GM21717 (cell line): ENCODE measurements around the gene AP1G2.
A peak's percentile ranks its signal among the peaks of the same experiment; 100 is the strongest.

ENCODE experiments used
- ATAC-seq: cut with Tn5 transposase; IDR thresholded peaks from one replicate; pipeline ENCODE4 v1.9.1; 2021; ENCODE audit warnings: mild to moderate bottlenecking, moderate library complexity; ENCODE audit not compliant: unreplicated experiment

Gene AP1G2

DNA sequence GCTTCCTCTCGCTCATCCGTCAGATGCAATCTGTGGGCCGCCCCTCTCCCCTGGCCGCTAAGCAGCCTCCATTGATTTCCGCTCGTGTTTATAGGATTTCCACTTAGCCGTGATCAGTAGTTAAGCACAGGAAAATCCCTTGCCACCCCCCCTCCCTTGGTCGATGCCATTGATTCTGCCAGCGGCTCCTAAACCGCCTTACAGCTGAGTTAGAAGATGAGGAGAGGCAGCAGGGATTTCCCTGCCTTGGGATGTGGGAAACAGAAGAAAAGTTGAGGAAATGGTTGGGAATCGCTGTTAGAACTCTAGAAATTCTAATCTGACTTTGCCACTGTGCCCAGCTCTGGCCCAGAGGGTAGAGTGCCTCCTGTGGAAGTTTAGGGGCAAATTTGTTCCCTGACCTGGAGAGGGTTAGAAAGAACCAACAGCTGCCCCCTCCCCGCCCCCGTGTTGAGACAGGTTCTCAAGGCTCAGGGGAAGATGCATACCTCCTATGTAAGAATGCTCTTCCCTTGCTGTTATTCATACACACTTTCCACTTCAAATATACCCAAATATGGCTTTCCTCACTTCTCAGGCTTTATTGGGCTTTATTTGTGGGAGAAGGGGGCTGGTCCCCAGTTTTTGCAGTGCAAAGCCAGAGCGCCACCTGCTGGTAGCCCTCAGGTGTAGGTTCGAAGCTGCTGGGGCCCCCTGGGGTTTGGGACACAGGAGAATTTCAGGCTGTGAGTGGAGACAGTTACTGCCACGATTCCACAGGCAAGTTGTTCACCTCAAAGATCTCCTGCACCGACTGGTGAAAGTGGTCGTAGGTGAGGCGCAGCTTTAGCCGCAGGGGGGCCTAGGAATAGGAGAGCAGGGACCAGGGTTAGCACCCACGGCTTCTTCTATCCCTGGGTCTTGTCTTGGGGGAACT is 8.3 kb downstream of the AP1G2 start:
- ATAC-seq, result no peak

- ATAC-seq, result no peak
Measured at GRCh38 chr14:23558346-23559009, 9.1 kb downstream of the AP1G2 start.

DNA sequence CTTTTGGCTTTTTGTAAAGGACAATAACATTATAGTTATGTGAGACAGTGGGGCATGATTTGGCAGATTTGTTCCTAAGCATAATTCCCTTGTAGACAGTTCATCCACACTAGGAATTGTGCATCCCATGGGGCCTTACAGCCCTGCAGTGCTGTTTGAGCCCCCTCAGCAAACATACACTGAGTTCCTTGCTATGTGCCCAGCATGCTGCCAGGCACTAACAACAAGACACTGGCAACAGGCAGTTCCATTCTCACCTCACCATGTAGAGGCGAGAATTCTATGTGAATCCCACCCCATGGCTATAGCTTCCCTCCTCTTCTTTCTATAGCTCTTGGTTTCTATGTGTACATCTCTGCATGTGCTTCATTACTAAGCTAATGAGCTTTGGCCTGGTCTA is 9.6 kb downstream of the AP1G2 start:
- no peak for ATAC-seq

GRCh38 chr14:23557521-23557920 is 10.1 kb downstream of the AP1G2 start:
- ATAC-seq, result no peak

DNA sequence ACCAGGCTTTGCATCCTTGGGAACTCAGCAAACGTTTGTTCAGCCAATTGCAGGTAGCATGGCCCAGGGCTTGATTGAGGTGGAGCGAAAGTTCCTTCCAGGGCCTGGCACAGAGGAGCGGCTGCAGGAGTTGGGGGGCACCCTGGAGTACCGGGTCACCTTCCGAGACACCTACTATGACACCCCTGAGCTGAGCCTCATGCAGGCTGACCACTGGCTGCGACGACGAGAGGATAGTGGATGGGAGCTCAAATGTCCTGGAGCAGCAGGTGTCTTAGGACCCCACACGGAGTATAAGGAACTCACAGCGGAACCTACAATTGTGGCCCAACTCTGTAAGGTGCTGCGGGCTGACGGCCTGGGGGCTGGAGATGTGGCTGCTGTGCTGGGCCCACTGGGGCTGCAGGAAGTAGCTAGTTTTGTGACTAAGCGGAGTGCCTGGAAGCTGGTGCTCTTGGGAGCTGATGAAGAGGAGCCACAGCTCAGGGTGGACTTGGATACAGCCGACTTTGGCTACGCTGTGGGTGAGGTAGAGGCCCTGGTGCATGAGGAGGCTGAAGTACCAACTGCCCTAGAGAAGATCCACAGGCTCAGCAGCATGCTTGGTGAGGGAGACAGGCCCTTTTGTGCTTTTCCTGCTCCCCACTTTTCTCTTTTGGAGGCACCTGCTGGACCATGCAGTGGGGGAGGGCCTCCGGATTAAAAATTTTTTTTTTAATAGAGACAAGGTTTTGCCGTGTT is 10.7 kb downstream of the AP1G2 start:
- ATAC-seq, result no peak

DNA sequence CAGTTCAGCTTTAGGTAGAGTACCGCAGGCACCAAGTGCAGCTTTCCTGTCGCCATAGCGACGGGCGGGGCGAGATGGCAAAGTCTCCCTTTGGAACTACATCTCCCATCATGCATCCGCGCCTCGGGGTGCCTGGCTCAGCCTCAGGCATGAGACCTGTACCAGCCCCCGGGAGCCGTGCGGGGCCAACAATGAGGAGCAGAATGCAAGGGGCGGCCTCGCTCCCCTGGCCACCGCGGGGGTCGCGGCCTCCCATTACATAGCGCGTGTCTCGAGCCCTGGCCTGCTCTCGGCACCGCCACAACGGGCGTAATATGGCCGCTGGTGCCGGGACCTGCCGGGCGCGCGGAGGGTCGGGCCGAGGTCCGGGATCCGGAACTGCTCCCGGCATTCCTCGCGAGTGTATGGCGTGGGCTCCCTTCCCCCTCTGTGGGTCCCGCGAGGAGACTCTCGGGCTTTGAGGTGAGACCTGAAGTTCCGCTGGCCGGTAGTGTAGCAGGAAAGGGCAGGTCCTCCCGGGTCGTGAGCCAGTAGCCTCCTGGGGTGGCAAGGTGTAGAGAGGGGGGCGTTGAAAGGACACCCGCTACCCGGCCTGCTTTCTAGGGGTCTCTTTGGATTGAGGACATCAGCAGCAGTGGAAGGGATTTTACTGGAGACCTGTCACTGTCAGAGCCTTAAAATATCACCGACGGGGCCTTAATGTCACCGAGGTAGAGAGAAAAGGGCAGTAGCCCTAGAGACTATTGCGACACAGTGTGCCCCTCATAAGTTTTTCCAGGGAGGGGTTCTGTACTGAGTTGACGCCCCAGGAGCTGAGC is 11.5 kb downstream of the AP1G2 start, which contains the start of gene THTPA:
TSS of gene THTPA (plus strand) at position 390 of the 818 bp plus-strand sequence. CDS start 487 bp downstream, outside the sequence.
- peak; percentile 68 for ATAC-seq

DNA sequence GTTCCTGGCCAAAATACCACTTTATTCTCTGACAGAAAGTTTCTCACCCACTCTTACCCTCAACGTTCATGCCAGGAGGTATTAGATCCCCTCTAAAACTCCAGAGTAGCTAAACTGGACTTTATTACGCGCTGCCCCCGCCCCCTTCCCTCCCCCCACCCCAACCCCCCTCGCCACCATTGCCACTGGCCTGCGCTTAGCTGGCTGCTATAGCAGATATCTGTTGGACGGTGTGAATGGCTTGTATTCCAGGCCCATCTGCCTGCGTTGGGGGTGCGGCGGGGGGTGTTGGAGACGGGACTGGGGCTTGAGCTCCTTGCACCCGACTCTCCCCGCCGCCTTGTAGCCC is 12.1 kb downstream of the AP1G2 start:
- no peak for ATAC-seq

DNA sequence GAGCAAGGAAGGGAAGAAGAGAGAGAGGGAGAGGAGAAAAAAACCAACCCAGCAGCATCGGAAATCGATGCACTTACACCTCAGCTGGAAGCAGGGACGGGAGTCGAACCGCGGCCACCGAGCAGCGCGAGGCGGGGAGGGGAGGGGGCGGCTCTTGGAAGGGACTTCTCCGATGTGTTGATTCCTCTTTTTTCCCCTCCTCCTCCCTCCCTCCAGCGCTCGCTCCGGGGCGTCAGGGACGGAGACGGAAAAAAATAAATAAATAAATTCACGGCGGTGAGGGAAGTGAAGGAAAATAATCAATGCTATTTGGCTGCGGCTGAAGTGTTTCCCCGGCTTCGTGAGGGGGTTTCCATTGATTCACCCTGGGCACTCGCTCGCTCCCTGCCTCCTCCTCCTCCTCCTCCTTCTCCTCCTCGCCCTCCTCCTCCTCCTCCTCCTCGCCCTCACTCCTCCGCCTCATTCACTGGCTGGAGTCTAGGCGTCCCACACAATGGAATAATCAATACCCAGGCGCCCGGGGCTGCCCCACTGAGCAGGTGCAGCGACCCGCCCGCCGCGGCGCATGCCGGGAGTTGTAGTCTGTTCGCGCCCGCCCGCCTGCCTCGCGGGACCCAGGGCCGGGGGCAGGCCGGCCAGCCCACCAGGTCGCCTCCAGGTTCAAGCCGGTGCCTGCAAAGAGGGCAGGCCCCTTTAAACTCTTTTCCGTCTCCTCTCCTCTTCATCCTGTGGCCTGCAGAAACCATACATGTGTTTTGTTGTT is 16.1 kb downstream of the AP1G2 start, which contains the start of gene ZFHX2:
TSS of gene ZFHX2 (minus strand) at position 500 of the 763 bp plus-strand sequence. CDS start 16,440 bp downstream, outside the sequence.
- ATAC-seq, result peak; percentile 55

DNA sequence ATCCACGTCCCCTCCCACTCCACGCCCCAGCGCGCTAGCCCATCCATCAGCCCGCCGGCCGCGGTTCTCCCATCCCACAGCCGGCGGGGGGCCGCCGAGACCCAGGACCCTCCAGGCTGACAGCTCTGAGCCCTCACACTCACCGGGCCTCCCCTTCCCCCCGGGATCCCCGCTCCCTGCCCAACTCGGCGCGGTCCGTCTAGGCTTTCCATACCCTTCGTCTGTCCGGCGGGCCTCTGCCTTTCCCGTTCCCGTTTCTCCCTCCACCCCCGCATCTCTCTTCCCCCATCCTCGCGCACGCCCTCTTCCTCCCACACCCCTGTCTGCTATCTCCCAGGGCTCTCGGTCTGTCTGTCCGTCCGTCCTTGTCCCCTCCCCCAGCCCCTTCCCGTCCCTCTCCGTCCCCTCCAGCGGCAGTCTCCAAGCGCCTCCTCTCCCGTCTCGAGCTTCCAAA is 16.8 kb downstream of the AP1G2 start:
- ATAC-seq, result no peak

GRCh38 chr14:23550131-23550811 is 17.3 kb downstream of the AP1G2 start:
- ATAC-seq, result no peak

DNA sequence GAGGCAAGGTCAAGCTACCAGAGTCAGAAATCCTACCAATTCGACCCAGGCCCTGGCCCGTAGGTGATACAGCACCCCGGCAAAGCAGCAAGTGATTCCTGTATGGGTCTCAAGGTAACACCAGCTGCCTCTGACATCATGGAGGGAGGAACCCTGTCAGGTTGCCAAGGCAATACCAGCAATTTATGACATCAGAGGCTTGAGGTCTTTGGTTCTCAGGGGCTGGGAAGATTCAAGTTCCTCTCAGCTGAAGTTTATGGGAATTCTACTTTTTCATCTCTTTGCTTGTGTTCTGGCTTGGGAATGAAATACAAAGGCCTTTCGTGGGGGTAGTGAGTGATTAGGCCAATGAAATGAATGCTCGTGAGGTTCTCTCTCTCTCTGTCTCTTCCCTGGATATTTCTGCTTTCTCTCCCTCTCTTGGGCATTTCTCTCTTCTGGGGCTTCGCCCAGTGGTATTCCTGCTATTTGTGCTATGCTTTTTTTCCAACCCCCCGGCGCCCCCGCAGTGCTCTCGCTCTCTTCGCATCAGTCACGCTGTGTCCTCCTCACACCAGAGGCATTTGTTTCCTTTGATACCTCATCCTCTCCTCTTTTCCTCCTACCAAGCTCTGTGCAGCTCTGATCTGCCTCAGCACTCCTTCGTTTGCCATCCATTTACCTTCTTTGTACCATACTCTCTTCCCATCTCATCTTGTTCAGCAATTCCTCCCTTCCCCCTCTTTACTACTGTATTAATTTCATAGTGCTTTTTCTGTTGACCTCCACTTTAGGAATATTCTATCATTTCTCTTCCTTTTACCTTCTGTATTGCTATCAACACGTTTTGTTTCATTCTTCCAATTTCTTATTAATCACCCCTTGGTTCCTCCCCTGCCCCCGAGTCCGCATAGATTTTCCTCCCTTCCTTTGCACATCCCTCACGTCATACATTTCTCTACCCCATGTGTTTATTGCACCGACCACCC is 19.0 kb downstream of the AP1G2 start:
- no peak for ATAC-seq

GRCh38 chr14:23547924-23548323 is 19.7 kb downstream of the AP1G2 start:
- no peak for ATAC-seq

DNA sequence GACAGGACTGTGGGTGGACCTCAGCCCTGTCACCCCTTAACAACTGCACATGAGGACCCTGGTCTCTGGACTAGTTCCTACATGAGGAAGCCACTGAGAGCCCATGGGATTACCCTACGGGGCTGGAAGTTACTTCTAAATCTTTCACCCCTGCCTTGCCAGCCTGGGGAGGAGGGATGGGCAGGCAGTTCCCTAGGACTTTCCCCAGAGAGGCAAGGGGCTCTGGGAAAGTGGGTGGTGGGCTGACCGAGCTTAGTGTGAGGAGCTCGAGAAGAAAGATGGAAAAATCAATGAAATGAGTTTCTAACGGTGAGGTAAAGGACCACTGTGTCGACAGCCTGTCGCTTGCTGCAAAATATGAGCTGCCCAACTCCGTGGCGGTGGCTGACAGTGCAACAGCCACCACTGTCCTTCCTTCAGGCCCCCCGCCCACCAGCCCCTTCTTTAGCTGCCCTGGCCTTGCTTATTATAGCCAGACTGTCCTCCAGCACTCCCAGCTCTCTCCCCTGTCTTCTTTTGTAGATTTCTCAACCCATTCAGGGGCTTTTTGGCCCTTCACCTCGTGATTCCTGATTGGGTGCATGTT is 21.0 kb downstream of the AP1G2 start:
- no peak for ATAC-seq

DNA sequence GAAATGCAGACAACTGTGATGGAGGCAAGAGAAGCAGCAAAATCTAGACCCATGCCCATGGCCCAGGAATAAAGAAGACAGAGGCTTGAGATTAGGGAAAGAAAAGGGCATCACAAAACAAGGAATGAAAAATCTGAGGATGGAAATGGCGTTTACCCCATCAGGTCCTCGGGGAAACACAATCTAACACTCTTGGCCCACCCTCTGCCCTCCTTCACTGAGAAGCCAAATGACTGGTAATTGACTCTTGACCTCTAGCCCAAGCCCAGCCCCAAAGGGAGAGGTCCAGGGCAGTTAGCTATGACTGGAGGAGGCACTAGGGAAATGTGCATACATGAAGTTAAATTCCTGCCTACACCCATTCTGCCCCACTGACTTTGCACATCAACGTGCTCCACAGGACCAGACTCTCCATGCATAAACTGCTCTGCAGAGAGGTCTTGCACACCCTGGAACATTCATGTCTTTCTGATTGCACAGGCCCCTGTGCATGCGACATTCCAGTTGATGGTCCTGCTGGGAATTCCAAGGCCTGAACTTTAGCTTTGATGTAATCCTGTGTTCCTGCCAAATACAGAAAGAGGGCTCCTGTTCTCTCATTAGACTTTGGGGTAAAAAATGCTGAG is 21.7 kb downstream of the AP1G2 start:
- no peak for ATAC-seq

- no peak for ATAC-seq
Measured at GRCh38 chr14:23544511-23545447, 22.8 kb downstream of the AP1G2 start.

GRCh38 chr14:23543403-23543802 is 24.2 kb downstream of the AP1G2 start:
- no peak for ATAC-seq
